SK-N-SH treated with all-trans-retinoic acid at 6 μM for 48 hours (cell line): ENCODE data around the gene DIP2A.
"Not testable (repeated sequence)": the region's sequence is repeated elsewhere in the genome, so short reads cannot be mapped to it uniquely, and the experiment has no call there.

Source experiments
- ATAC-seq: fragments of 200-7000 bp; cut with Tn5 transposase; 3 replicates; pipeline ENCODE4 v1.9.1; 2020; ENCODE audit warnings: mild to moderate bottlenecking, moderate library complexity
- ARNTL ChIP-seq: fragments of 450-650 bp; formaldehyde crosslinking; IDR thresholded peaks from 2 replicates; pipeline ENCODE4 v1.5.0; 2020; ENCODE audit warnings: low read depth, mild to moderate bottlenecking, moderate library complexity, borderline replicate concordance
- BACH2 ChIP-seq: fragments of 250-450 bp; sonication (Bioruptor Pico); IDR thresholded peaks from 2 replicates; pipeline ENCODE4 v1.9.0; 2021; ENCODE audit warnings: mild to moderate bottlenecking, borderline replicate concordance
- CSDC2 ChIP-seq: fragments of 250-450 bp; sonication (Bioruptor Pico); IDR thresholded peaks from 2 replicates; pipeline ENCODE4 v1.5.0; 2020; ENCODE audit warnings: mild to moderate bottlenecking, moderate library complexity
- CSRNP3 ChIP-seq: fragments of 250-450 bp; sonication (Bioruptor Pico); IDR thresholded peaks from 2 replicates; pipeline ENCODE4 v1.5.1; 2021; ENCODE audit warnings: mild to moderate bottlenecking, moderate library complexity
- ESRRG ChIP-seq: fragments of 250-450 bp; sonication (Bioruptor Pico); IDR thresholded peaks from 2 replicates; pipeline ENCODE4 v1.6.1; 2021; ENCODE audit warnings: mild to moderate bottlenecking
- GLIS3 ChIP-seq: fragments of 250-450 bp; sonication (Bioruptor Pico); IDR thresholded peaks from 2 replicates; pipeline ENCODE4 v1.5.0; 2020; ENCODE audit warnings: mild to moderate bottlenecking, moderate library complexity
- ISL1 ChIP-seq: fragments of 250-450 bp; sonication (Bioruptor Pico); IDR thresholded peaks from 2 replicates; pipeline ENCODE4 v2.1.2; 2022; ENCODE audit warnings: mild to moderate bottlenecking, moderate library complexity
- OSR1 ChIP-seq: fragments of 250-450 bp; sonication (Bioruptor Pico); IDR thresholded peaks from 2 replicates; pipeline ENCODE4 v1.8.0; 2022; ENCODE audit warnings: moderate library complexity, mild to moderate bottlenecking, inconsistent platforms
- PATZ1 ChIP-seq: fragments of 250-450 bp; sonication (Bioruptor Pico); IDR thresholded peaks from 2 replicates; pipeline ENCODE4 v1.8.0; 2020; ENCODE audit warnings: mild to moderate bottlenecking, moderate library complexity, borderline replicate concordance
- POU6F1 ChIP-seq: fragments of 250-450 bp; sonication (Bioruptor Pico); IDR thresholded peaks from 2 replicates; pipeline ENCODE4 v1.8.0; 2021; ENCODE audit warnings: low read depth, mild to moderate bottlenecking, moderate library complexity, borderline replicate concordance
- PPARA ChIP-seq: fragments of 250-450 bp; sonication (Bioruptor Pico); IDR thresholded peaks from 2 replicates; pipeline ENCODE4 v1.5.0; 2020; ENCODE audit warnings: mild to moderate bottlenecking, borderline replicate concordance
- RARB ChIP-seq: fragments of 250-450 bp; sonication (Bioruptor Pico); IDR thresholded peaks from 2 replicates; pipeline ENCODE4 v1.8.0; 2021; ENCODE audit warnings: mild to moderate bottlenecking, moderate library complexity
- TCF4 ChIP-seq: fragments of 250-450 bp; sonication (Bioruptor Pico); IDR thresholded peaks from 2 replicates; pipeline ENCODE4 v1.8.0; 2021; ENCODE audit warnings: mild to moderate bottlenecking, moderate library complexity, borderline replicate concordance
- ZC3H10 ChIP-seq: fragments of 250-450 bp; sonication (Bioruptor Pico); IDR thresholded peaks from 2 replicates; pipeline ENCODE4 v1.5.1; 2021; ENCODE audit warnings: mild to moderate bottlenecking, moderate library complexity
- ZFP30 ChIP-seq: fragments of 450-650 bp; formaldehyde crosslinking; IDR thresholded peaks from 2 replicates; pipeline ENCODE4 v1.5.0; 2022; ENCODE audit warnings: mild to moderate bottlenecking, moderate library complexity
- ZNF70 ChIP-seq: fragments of 450-650 bp; formaldehyde crosslinking; IDR thresholded peaks from 2 replicates; pipeline ENCODE4 v1.5.0; 2020; ENCODE audit warnings: mild to moderate bottlenecking, moderate library complexity
- TF ChIP-seq, protein P1 (sequence below): fragments of 250-450 bp; sonication (Bioruptor Pico); IDR thresholded peaks from 2 replicates; pipeline ENCODE4 v1.5.0; 2020; ENCODE audit warnings: mild to moderate bottlenecking, moderate library complexity

Gene DIP2A

DNA sequence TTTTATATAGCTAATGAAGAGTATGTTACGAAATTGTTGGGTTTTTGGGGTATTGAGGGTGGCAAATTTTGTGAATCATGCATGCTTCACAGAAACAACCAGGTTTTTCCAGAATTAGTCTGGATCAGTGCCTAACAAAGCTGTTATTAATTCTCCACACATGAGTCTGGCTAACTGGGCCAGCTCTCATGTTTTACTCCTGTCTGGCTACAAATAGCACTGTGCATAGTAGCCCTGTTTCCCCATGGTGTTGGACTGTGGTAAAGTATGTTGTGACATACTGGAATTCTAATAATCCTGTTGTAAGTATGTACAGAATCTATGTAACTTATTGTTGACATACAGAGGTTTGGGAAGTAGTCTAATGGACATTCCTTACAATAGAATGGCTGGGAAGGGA, 110.4 kb downstream of the DIP2A start:
- no peak for ATAC-seq
- TF ChIP-seq ZNF70 (CRISPR knock-in tag) = no peak

DNA sequence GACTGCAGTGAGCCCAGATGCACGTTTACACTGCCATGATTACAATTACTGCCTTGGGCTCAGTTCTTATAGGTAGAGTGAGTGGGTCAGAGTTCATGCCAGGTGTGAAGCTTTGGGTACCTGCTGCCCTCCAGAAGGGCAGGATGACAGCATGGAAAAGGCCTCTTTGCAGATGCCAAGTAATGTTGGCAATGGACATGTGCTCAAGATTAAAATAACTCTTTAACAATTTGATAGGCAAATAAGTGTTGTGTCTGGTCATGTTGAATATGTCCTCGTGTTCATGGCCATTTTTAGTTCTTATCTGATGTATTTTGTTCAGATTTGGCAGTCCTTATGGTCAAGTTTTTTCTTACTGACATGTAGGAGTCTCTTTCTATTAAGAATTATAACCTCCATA, 111.4 kb downstream of the DIP2A start:
- TF ChIP-seq TCF4 (CRISPR knock-in tag) = no peak
- TF ChIP-seq ZNF70 (CRISPR knock-in tag) = no peak
- no peak for TF ChIP-seq BACH2 (CRISPR knock-in tag)
- no peak for TF ChIP-seq ZFP30 (CRISPR knock-in tag)
- no peak for TF ChIP-seq ISL1 (CRISPR knock-in tag)
- TF ChIP-seq RARB (CRISPR knock-in tag) = no peak
- no peak for TF ChIP-seq ZC3H10 (CRISPR knock-in tag)
- ATAC-seq = no peak

DNA sequence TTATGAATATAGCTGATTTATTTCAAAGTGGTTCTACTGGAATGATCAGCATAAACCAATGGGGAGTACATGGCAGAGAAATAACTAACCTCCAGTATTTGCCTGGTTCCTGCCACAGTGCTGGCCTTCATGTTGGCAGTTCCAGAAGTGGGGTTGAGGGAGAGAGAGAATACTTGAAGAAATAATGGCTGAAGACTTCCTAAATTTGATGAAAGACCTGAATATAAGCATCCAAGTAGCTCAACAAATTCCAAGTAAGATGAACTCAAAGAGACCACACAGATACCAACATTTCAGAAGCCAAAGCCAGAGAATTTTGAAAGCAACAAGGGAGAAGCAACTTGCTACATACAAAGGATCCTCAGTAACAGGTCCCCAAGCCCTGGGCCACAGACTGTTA, 111.9 kb downstream of the DIP2A start:
- ATAC-seq = no peak

GRCh38 chr21:46572850-46573249, 114.2 kb downstream of the DIP2A start:
- TF ChIP-seq POU6F1 (CRISPR knock-in tag) = no peak
- TF ChIP-seq, all 23 proteins: peak for 0
- ATAC-seq = no peak

More for the DNA sequence above, 111.9 kb downstream of the DIP2A start:
- TF ChIP-seq PPARA (CRISPR knock-in tag) (no peak), ARNTL (CRISPR knock-in tag) (no peak), ZC3H10 (CRISPR knock-in tag) (no peak), ZNF70 (CRISPR knock-in tag) (no peak)

DNA sequence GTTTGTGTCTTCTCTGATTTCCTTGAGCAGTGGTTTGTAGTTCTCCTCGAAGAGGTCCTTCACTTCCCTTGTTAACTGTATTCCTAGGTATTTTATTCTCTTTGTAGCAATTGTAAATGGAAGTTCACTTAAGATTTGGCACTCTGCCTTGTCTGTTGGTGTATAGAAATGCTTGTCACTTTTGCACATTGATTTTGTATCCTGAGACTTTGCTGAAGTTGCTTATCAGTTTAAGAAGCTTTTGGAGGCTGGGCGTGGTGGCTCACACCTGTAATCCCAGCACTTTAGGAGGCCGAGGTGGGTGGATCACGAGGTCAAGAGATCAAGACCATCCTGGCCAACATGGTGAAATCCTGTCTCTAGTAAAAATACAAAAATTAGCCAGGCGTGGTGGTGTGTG, 119.1 kb downstream of the DIP2A start:
- not testable (repeated sequence) for ATAC-seq

DNA sequence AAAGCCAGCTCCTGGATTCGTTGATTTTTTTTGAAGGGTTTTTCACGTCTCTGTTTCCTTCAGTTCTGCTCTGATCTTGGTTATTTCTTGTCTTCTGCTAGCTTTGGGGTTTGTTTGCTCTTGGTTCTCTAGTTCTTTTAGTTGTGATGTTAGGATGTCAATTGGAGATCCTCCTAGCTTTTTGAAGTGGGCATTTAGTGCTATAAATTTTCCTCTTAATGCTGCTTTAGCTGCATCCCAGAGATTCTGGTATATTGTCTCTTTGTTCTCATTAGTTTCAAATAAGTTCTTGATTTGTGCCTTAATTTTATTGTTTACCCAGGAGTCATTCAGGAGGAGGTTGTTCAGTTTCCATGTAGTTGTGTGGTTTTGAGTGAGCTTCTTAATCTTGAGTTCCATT, 120.7 kb downstream of the DIP2A start:
- ATAC-seq = not testable (repeated sequence)

DNA sequence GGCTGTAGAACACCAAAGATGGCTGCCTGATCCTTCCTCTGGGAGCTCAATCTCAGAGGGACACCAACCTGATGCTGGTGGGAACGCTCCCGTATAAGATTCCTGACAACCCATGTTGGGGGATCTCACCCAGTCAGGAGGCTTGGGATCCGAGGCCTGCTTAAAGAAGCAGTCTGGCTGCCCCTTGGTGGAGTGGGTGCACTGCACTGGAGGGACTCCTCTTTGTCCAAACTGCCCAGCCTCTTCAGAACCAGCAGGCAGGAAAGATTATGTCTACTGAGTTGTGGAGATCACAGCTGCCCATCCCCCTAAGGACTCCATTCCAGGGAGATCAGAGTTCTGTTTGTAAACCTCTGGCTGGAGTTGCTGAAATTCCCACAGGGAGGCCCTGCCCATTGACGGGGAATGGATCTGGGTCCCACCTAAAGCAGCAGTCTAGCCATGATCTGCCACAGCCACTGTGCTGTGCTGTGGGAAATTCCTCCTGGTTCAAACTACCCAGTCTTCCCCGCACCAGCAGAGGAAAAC, 123.2 kb downstream of the DIP2A start:
- no peak for ATAC-seq
- TF ChIP-seq ZC3H10 (CRISPR knock-in tag) (no peak), CSRNP3 (CRISPR knock-in tag) (no peak), ZNF70 (CRISPR knock-in tag) (no peak), ZFP30 (CRISPR knock-in tag) (no peak)
- TF ChIP-seq, all 23 proteins: peak for 0

DNA sequence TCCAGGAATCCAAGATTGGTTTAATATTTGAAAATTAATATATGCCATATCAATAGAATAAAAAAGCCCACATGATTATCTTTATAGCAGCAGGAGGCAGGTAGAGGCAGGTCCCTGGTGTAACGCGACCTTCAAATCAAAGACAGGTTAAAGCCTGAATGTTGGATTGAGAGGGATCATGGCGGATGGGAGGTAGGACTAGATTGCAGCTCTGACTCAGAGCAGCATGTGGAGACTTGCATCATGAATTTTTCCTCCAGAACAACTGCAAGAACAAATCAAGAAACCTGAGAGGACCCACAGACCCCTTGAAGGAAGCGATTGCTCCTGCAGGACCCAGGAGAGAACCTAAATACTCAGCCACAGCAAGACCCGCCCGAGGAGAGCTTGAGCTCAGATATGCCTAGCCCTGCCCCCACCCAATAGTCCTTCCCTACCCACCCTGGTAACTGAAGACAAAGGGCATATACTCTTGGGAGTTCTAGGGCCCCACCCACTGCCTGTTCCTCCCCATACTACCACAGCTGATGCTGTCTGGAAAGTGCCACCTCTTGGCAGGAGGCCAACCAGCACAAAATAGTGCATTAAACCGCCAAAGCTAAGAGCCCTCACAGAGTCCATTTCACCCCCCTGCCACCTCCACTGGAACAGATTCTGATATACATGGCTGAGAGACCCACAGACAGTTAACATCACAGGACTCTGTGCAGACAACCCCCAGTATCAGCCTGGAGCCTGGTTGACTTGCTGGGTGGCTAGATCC, 126.7 kb downstream of the DIP2A start:
- TF ChIP-seq TCF4 (CRISPR knock-in tag) (no peak), CSDC2 (no peak), POU6F1 (CRISPR knock-in tag) (no peak)
- no peak for ATAC-seq

DNA sequence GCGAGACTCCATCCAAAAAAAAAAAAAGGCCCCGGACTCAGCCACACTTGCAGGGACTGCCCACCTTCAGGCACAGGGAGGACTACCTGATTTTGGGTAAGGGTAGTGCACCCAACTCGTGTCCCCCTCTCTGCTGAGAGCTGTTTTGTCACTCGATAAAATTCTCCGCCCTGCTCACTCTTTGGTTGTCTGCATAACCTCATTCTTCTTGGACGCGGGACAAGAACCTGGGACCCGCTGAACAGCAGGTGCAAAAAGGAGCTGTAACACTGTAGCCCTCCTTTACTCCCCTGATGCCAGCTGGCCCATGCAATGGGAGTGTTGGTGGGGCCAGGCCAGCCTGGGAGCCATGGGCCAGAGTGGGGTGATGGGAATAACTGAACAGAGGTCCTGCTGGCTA, 135.6 kb downstream of the DIP2A start:
- ATAC-seq = no peak
- TF ChIP-seq ESRRG (CRISPR knock-in tag) (no peak), GLIS3 (CRISPR knock-in tag) (no peak), ZFP30 (CRISPR knock-in tag) (no peak), PATZ1 (CRISPR knock-in tag) (no peak), OSR1 (no peak), RARB (CRISPR knock-in tag) (no peak)
- TF ChIP-seq, protein P1, sequence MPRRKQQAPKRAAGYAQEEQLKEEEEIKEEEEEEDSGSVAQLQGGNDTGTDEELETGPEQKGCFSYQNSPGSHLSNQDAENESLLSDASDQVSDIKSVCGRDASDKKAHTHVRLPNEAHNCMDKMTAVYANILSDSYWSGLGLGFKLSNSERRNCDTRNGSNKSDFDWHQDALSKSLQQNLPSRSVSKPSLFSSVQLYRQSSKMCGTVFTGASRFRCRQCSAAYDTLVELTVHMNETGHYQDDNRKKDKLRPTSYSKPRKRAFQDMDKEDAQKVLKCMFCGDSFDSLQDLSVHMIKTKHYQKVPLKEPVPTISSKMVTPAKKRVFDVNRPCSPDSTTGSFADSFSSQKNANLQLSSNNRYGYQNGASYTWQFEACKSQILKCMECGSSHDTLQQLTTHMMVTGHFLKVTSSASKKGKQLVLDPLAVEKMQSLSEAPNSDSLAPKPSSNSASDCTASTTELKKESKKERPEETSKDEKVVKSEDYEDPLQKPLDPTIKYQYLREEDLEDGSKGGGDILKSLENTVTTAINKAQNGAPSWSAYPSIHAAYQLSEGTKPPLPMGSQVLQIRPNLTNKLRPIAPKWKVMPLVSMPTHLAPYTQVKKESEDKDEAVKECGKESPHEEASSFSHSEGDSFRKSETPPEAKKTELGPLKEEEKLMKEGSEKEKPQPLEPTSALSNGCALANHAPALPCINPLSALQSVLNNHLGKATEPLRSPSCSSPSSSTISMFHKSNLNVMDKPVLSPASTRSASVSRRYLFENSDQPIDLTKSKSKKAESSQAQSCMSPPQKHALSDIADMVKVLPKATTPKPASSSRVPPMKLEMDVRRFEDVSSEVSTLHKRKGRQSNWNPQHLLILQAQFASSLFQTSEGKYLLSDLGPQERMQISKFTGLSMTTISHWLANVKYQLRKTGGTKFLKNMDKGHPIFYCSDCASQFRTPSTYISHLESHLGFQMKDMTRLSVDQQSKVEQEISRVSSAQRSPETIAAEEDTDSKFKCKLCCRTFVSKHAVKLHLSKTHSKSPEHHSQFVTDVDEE (CRISPR knock-in tag) = no peak
